Omental fat pad (tissue), 4 donors: Measurements from ENCODE around the gene RNF13. TPM values are rescaled to one million over a fixed set of nuclear protein-coding genes. Genes with fewer than 3 reads are reported as not detected.

ENCODE experiments used
- ATAC-seq: fragments of 150-250 bp; one replicate; pipeline ENCODE4 v1.9.1; 2016; ENCODE audit warnings: mild to moderate bottlenecking, moderate library complexity; ENCODE audit not compliant: low FRiP score
- DNase-seq: peaks from one replicate; pipeline ENCODE4 v3.0.0-alpha.2; 2019; ENCODE audit warnings: low spot score
- CTCF ChIP-seq, 3 donors: fragments of 450-650 bp; IDR thresholded peaks; one replicate each; pipeline ENCODE4 v1.5.1; 2016 to 2017; ENCODE audit warnings: antibody characterized with exemption in 3 of 3, mild to moderate bottlenecking in 3 of 3, moderate library complexity in 2 of 3
- small RNA-seq: library from RNA; depleted of rRNA; stranded (forward); fragments of <200 nt; gene quantifications from one replicate; pipeline ENCODE3, GENCODE V24; 2016
- total RNA-seq, 4 donors: library from RNA; depleted of rRNA; stranded (reverse); fragments of >200 nt; gene quantifications; one replicate each; pipeline ENCODE4 v1.1.0, GENCODE V29; 2016

The RNF13 gene
- total RNA-seq, 4 donors from 2014 or later = 77.7 to 105 (median 95.9) TPM

DNA sequence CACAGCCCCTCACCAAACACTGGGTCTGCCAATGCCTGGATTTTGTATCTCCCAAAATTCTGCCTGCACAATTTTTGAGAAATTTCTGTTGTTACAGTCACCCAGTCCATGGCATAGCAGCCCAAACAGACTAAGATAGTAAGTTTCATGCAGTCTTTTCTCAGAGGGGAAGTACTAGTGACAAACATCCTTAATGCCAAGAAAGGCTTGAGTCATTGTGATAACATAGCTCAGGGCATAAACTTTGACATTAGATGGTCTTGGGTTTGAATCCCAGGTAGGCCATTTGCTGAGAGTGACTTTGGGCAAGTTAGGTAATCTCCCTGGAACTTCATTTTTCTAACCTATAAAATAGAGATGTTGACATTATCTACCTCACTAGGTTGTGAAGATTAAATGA lies 193.8 kb downstream of the RNF13 start:
- ATAC-seq (no peak), DNase-seq (no peak)
- TF ChIP-seq CTCF (IDR thresholded peaks at IDR 0.05) = no peak

Small RNA genes lying within 50 kb of the gene (small RNA-seq; reads per million reads assigned to genes)
- gene RNU6-507P (not detected), gene RNU6-720P (not detected)

Other genes starting within 250 kb of the RNF13 start
- gene WWTR1, start 155.2 kb upstream of the RNF13 start, total RNA-seq = 100 to 1,000 TPM in 1 of 4 donors, 10 to 100 TPM in 3; 57.4 to 130 (median 77.7) TPM
- gene COMMD2, start 60.7 kb upstream of the RNF13 start, total RNA-seq = 10 to 100 TPM; 13.1 to 34.8 (median 19.5) TPM
- not detected for gene ANKUB1, start 20.7 kb upstream of the RNF13 start, total RNA-seq
- gene PFN2, start 157.7 kb downstream of the RNF13 start, total RNA-seq = 10 to 100 TPM; 26.0 to 53.1 (median 30.2) TPM